ENCODE measurements around the gene CSF1.

DNA sequence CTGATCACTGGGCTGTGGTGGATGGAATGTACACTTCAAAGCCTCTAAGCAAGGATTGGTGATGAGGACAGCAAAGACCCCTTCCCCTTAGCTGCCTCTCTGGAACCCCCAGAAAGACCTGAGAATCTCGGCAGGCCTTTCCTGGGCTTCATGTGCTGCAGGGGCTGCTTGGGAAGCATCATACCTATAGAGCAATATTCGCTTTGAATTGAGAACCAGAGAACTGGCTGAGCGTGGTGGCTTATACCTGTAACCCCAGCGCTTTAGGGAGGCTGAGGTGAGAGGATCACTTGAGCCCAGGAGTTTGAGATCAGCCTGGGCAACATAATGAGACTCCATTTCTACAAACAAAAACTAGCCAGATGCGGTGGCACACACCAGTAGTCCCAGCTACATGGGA lies 22.0 kb downstream of the CSF1 start:
- TF ChIP-seq, protein P1, sequence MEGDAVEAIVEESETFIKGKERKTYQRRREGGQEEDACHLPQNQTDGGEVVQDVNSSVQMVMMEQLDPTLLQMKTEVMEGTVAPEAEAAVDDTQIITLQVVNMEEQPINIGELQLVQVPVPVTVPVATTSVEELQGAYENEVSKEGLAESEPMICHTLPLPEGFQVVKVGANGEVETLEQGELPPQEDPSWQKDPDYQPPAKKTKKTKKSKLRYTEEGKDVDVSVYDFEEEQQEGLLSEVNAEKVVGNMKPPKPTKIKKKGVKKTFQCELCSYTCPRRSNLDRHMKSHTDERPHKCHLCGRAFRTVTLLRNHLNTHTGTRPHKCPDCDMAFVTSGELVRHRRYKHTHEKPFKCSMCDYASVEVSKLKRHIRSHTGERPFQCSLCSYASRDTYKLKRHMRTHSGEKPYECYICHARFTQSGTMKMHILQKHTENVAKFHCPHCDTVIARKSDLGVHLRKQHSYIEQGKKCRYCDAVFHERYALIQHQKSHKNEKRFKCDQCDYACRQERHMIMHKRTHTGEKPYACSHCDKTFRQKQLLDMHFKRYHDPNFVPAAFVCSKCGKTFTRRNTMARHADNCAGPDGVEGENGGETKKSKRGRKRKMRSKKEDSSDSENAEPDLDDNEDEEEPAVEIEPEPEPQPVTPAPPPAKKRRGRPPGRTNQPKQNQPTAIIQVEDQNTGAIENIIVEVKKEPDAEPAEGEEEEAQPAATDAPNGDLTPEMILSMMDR (IDR thresholded peaks at IDR 0.05): no peak
- no peak for TF ChIP-seq POLR2A (IDR thresholded peaks at IDR 0.05)

Measured in thyroid gland (tissue), 4 donors.